Stimulated activated effector memory CD8-positive, alpha-beta T cell treated with anti-CD3 and anti-CD28 coated beads, Interleukin-12 subunit alpha, Interleukin-12 subunit beta, amount 100 ng/mL, for 72 hours (primary cell): ENCODE measurements around the gene UMODL1.
"Not testable (repeated sequence)": the region's sequence is repeated elsewhere in the genome, so short reads cannot be mapped to it uniquely, and the experiment has no call there.

Experiments
- ATAC-seq: fragments of 150-1000 bp; cut with Tn5 transposase; 2 replicates; pipeline ENCODE4 v1.10.0; 2021
- DNase-seq, 2 donors: peaks; one replicate each; pipeline ENCODE4 v3.0.0; 2021 to 2022; ENCODE audit warnings: low spot score in 2 of 2
- H3K27ac Mint-ChIP-seq: one replicate; pipeline ENCODE4 v1.8.0; 2022; ENCODE audit warnings: mild to moderate bottlenecking, mixed read lengths
- H3K36me3 Mint-ChIP-seq: one replicate; pipeline ENCODE4 v1.8.0; 2022; ENCODE audit warnings: mild to moderate bottlenecking, mixed read lengths
- H3K4me1 Mint-ChIP-seq: one replicate; pipeline ENCODE4 v1.8.0; 2022; ENCODE audit warnings: mixed read lengths
- H3K4me3 Mint-ChIP-seq: one replicate; pipeline ENCODE4 v1.8.0; 2022; ENCODE audit warnings: mild to moderate bottlenecking, mixed read lengths
- H3K9me3 Mint-ChIP-seq: one replicate; pipeline ENCODE4 v1.8.0; 2022; ENCODE audit warnings: mixed read lengths

UMODL1 gene

GRCh38 chr21:42078247-42079007 is 7.3 kb downstream of the UMODL1 start:
- not testable (repeated sequence) for H3K36me3 Mint-ChIP-seq, H3K9me3 Mint-ChIP-seq, DNase-seq, ATAC-seq, H3K4me3 Mint-ChIP-seq
- peaks cover 16% of the 10 kb centered on the region for H3K4me1 Mint-ChIP-seq
- peak overlapping the region; percentile 56 for H3K27ac Mint-ChIP-seq

GRCh38 chr21:42079008-42079938 is 8.2 kb downstream of the UMODL1 start:
- Mint-ChIP-seq H3K36me3 (no peaks in the 10 kb centered on the region), H3K4me3 (no peak overlapping the region), H3K4me1 (peaks cover 16% of the 10 kb centered on the region), H3K27ac (peak overlapping the region; percentile 56), H3K9me3 (no peaks in the 10 kb centered on the region)
- no peak for DNase-seq
- no peak for ATAC-seq

- DNase-seq (no peak), ATAC-seq (no peak)
- Mint-ChIP-seq H3K9me3 (no peaks in the 10 kb centered on the region), H3K36me3 (no peaks in the 10 kb centered on the region), H3K4me1 (peaks cover 16% of the 10 kb centered on the region), H3K27ac (no peak overlapping the region), H3K4me3 (no peak overlapping the region)
Measured at GRCh38 chr21:42079939-42080787, 9.0 kb downstream of the UMODL1 start.

GRCh38 chr21:42080788-42081083 is 9.6 kb downstream of the UMODL1 start:
- Mint-ChIP-seq H3K4me3 (no peak overlapping the region), H3K36me3 (no peaks in the 10 kb centered on the region), H3K4me1 (peaks cover 16% of the 10 kb centered on the region), H3K27ac (no peak overlapping the region), H3K9me3 (no peaks in the 10 kb centered on the region)
- DNase-seq = no peak
- ATAC-seq = no peak

- H3K9me3 Mint-ChIP-seq = no peaks in the 10 kb centered on the region
- no peak for DNase-seq
- no peaks in the 10 kb centered on the region for H3K36me3 Mint-ChIP-seq
- peaks cover 16% of the 10 kb centered on the region for H3K4me1 Mint-ChIP-seq
- ATAC-seq = no peak
- H3K4me3 Mint-ChIP-seq = no peak overlapping the region
- H3K27ac Mint-ChIP-seq = no peak overlapping the region
Measured at GRCh38 chr21:42081138-42081537, 10.0 kb downstream of the UMODL1 start.

GRCh38 chr21:42081931-42082381 is 10.8 kb downstream of the UMODL1 start:
- DNase-seq = no peak
- Mint-ChIP-seq H3K27ac (no peak overlapping the region), H3K4me3 (no peak overlapping the region), H3K4me1 (peaks cover 11% of the 10 kb centered on the region), H3K36me3 (no peaks in the 10 kb centered on the region), H3K9me3 (no peaks in the 10 kb centered on the region)
- ATAC-seq = no peak

- H3K4me3 Mint-ChIP-seq = no peak overlapping the region
- H3K27ac Mint-ChIP-seq = peak overlapping the region; percentile 69
- H3K9me3 Mint-ChIP-seq = no peaks in the 10 kb centered on the region
- ATAC-seq (peak; percentile 29), DNase-seq (no peak)
- peaks cover 3% of the 10 kb centered on the region for H3K4me1 Mint-ChIP-seq
- no peaks in the 10 kb centered on the region for H3K36me3 Mint-ChIP-seq
Measured at GRCh38 chr21:42082501-42083360, 11.6 kb downstream of the UMODL1 start.

GRCh38 chr21:42083361-42083690 is 12.2 kb downstream of the UMODL1 start:
- no peak for ATAC-seq
- no peaks in the 10 kb centered on the region for H3K36me3 Mint-ChIP-seq
- H3K27ac Mint-ChIP-seq = peak overlapping the region; percentile 69
- no peaks in the 10 kb centered on the region for H3K4me1 Mint-ChIP-seq
- no peak overlapping the region for H3K4me3 Mint-ChIP-seq
- no peaks in the 10 kb centered on the region for H3K9me3 Mint-ChIP-seq
- no peak for DNase-seq

GRCh38 chr21:42084079-42084478 is 13.0 kb downstream of the UMODL1 start:
- ATAC-seq = no peak
- H3K4me3 Mint-ChIP-seq = no peak overlapping the region
- H3K9me3 Mint-ChIP-seq = no peaks in the 10 kb centered on the region
- no peaks in the 10 kb centered on the region for H3K36me3 Mint-ChIP-seq
- H3K27ac Mint-ChIP-seq = no peak overlapping the region
- DNase-seq = no peak
- peaks cover 2% of the 10 kb centered on the region for H3K4me1 Mint-ChIP-seq

GRCh38 chr21:42085246-42086077 is 14.3 kb downstream of the UMODL1 start:
- no peak overlapping the region for H3K27ac Mint-ChIP-seq
- DNase-seq (no peak), ATAC-seq (no peak)
- H3K36me3 Mint-ChIP-seq = no peaks in the 10 kb centered on the region
- no peak overlapping the region for H3K4me3 Mint-ChIP-seq
- peaks cover 12% of the 10 kb centered on the region for H3K4me1 Mint-ChIP-seq
- no peaks in the 10 kb centered on the region for H3K9me3 Mint-ChIP-seq

GRCh38 chr21:42086969-42087368 is 15.9 kb downstream of the UMODL1 start:
- Mint-ChIP-seq H3K4me3 (no peak overlapping the region), H3K9me3 (no peaks in the 10 kb centered on the region), H3K4me1 (peaks cover 12% of the 10 kb centered on the region), H3K36me3 (no peaks in the 10 kb centered on the region), H3K27ac (no peak overlapping the region)
- ATAC-seq = no peak
- no peak for DNase-seq

- Mint-ChIP-seq H3K4me3 (no peak overlapping the region), H3K9me3 (no peaks in the 10 kb centered on the region), H3K4me1 (peaks cover 12% of the 10 kb centered on the region), H3K36me3 (no peaks in the 10 kb centered on the region), H3K27ac (no peak overlapping the region)
- ATAC-seq (no peak), DNase-seq (no peak)
Measured at GRCh38 chr21:42088148-42088547, 17.0 kb downstream of the UMODL1 start.

- DNase-seq (no peak), ATAC-seq (no peak)
- Mint-ChIP-seq H3K9me3 (no peaks in the 10 kb centered on the region), H3K4me3 (no peak overlapping the region), H3K4me1 (peaks cover 12% of the 10 kb centered on the region), H3K36me3 (no peaks in the 10 kb centered on the region), H3K27ac (no peak overlapping the region)
Measured at GRCh38 chr21:42088658-42089057, 17.5 kb downstream of the UMODL1 start.

GRCh38 chr21:42089093-42089631 is 18.0 kb downstream of the UMODL1 start:
- Mint-ChIP-seq H3K27ac (no peak overlapping the region), H3K4me1 (peaks cover 12% of the 10 kb centered on the region), H3K9me3 (no peaks in the 10 kb centered on the region), H3K4me3 (no peak overlapping the region), H3K36me3 (no peaks in the 10 kb centered on the region)
- DNase-seq (no peak), ATAC-seq (no peak)
